MCF 10A (cell line): ENCODE data around the gene GALNT9. TPM values are rescaled to one million over a fixed set of nuclear protein-coding genes. Genes with fewer than 3 reads are reported as not detected.

ENCODE experiments used
- BruUV-seq: library from RNA; stranded (reverse); fragments of 400-500 nt; replicated peaks from 2 replicates; lab custom pipeline; 2021; lab: Mats Ljungman, UMichigan
- CTCF ChIA-PET: fragments of 300-600 bp; sonication (Branson Sonifier 250); formaldehyde crosslinking; extraction: SDS; loops from one replicate; lab custom pipeline; 2021; ENCODE audit warnings: antibody characterized with exemption, inconsistent platforms; lab: Yijun Ruan, JAX
- POLR2A ChIA-PET: fragments of 300-600, 350-650 bp; sonication (Branson Sonifier 250); formaldehyde crosslinking; extraction: SDS; loops from one replicate; lab custom pipeline; 2020; ENCODE audit warnings: antibody characterized with exemption, inconsistent platforms; lab: Yijun Ruan, JAX
- DNase-seq: peaks from one replicate; pipeline ENCODE4 v3.0.0-alpha.2; 2018; ENCODE audit not compliant: unreplicated experiment
- H3K27ac Mint-ChIP-seq: one replicate; pipeline ENCODE4 v1.8.0; 2022; ENCODE audit warnings: mild to moderate bottlenecking, low read depth, mixed read lengths; ENCODE audit not compliant: unreplicated experiment
- H3K27me3 Mint-ChIP-seq: one replicate; pipeline ENCODE4 v1.8.0; 2022; ENCODE audit warnings: mixed read lengths; ENCODE audit not compliant: insufficient read depth, unreplicated experiment
- H3K36me3 Mint-ChIP-seq: one replicate; pipeline ENCODE4 v1.8.0; 2022; ENCODE audit warnings: mild to moderate bottlenecking, moderate library complexity, mixed read lengths; ENCODE audit not compliant: insufficient read depth, unreplicated experiment
- H3K4me1 Mint-ChIP-seq: one replicate; pipeline ENCODE4 v1.8.0; 2022; ENCODE audit warnings: mixed read lengths; ENCODE audit not compliant: insufficient read depth, unreplicated experiment
- H3K4me3 Mint-ChIP-seq: one replicate; pipeline ENCODE4 v1.8.0; 2022; ENCODE audit warnings: mild to moderate bottlenecking, moderate library complexity, mixed read lengths; ENCODE audit not compliant: unreplicated experiment
- H3K9me3 Mint-ChIP-seq: one replicate; pipeline ENCODE4 v1.8.0; 2022; ENCODE audit warnings: mixed read lengths; ENCODE audit not compliant: unreplicated experiment
- CTCF ChIP-seq: fragments of 200-600 bp; IDR thresholded peaks from one replicate; pipeline ENCODE4 v1.8.0; 2022; ENCODE audit warnings: antibody characterized with exemption, mild to moderate bottlenecking; ENCODE audit not compliant: unreplicated experiment
- intact Hi-C: fragments of 100-400 bp; cut with micrococcal nuclease; formaldehyde crosslinking; loops from 2 replicates; pipeline ENCODE4 v1.14.1; 2022
- total RNA-seq: library from RNA; stranded (reverse); gene quantifications from 2 replicates; pipeline ENCODE4 v1.2.3, GENCODE V29; 2022

GALNT9 gene
- total RNA-seq, 1 experiment from 2014 or later, result 4.4 TPM

GRCh38 chr12:132209619-132210222, 119.7 kb downstream of the GALNT9 start:
- intact Hi-C loops, result no loop called here
- POLR2A ChIA-PET, result interaction anchor here (0.7 kb wide), 1 partner anchor 590 kb away, joined by 3 read pairs; no protein-coding TSS in a partner anchor
- Mint-ChIP-seq H3K27me3 (peaks cover 55% of the 10 kb centered on the region), H3K36me3 (no peaks in the 10 kb centered on the region), H3K9me3 (no peaks in the 10 kb centered on the region), H3K4me1 (no peaks in the 10 kb centered on the region), H3K27ac (no peak overlapping the region), H3K4me3 (no peak overlapping the region)
- no peak for DNase-seq
- CTCF ChIA-PET, result no interaction called here
- BruUV-seq, result no TSS peak
- no peak for TF ChIP-seq CTCF

GRCh38 chr12:132208153-132208823, 121.1 kb downstream of the GALNT9 start:
- H3K27me3 Mint-ChIP-seq, result peaks cover 52% of the 10 kb centered on the region
- ChIA-PET CTCF (no interaction called here), POLR2A (no interaction called here)
- no peak for TF ChIP-seq CTCF
- intact Hi-C loops, result no loop called here
- no peaks in the 10 kb centered on the region for H3K36me3 Mint-ChIP-seq
- no peak overlapping the region for H3K4me3 Mint-ChIP-seq
- no peaks in the 10 kb centered on the region for H3K9me3 Mint-ChIP-seq
- H3K4me1 Mint-ChIP-seq, result no peaks in the 10 kb centered on the region
- BruUV-seq, result no TSS peak
- no peak for DNase-seq
- H3K27ac Mint-ChIP-seq, result no peak overlapping the region

DNA sequence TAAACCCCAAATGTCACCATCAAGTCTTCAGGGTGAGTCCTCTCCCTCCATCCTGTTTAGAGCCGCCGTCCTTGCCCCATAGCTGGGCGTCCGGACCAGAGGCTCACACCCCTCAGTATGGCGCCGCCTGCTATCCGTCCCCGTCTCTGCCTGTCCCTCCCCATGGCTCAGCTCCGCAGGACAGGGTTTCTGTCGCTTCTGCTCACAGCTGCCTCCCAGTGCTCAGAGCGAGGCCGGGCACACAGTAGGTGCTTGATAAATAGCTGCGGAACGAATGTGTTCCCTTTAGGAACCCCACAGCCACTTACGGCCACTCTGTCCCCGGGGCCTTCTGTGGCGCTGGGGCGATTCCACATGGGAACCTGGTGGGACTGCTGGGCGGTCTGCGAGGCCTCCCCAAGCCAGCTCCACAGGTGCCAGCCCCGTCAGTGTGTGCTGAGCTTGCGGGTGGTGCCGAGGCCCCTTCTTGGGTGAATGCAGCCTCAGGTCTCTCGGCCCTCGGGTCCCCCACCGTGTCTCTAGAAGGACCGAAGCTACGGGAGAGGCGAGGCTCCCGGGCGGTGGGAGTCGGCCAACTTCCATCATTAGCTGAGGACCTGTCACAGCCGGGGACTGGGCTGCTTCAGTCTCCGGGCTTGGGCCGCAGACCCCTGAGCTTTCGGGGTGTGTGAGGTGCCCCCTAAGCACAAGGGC, 122.2 kb downstream of the GALNT9 start:
- ChIA-PET CTCF (interaction anchor here (0.7 to 0.9 kb wide), 2 partner anchors 12 to 1177 kb away, joined by 3 to 5 read pairs; no protein-coding TSS in a partner anchor), POLR2A (no interaction called here)
- DNase-seq, result no peak
- H3K4me1 Mint-ChIP-seq, result no peaks in the 10 kb centered on the region
- no peak overlapping the region for H3K4me3 Mint-ChIP-seq
- BruUV-seq, result no TSS peak
- H3K36me3 Mint-ChIP-seq, result no peaks in the 10 kb centered on the region
- intact Hi-C loops, result no loop called here
- H3K27ac Mint-ChIP-seq, result no peak overlapping the region
- H3K27me3 Mint-ChIP-seq, result peaks cover 47% of the 10 kb centered on the region
- TF ChIP-seq CTCF, result no peak
- no peaks in the 10 kb centered on the region for H3K9me3 Mint-ChIP-seq

- Mint-ChIP-seq H3K27ac (no peak overlapping the region), H3K27me3 (peaks cover 38% of the 10 kb centered on the region), H3K36me3 (no peaks in the 10 kb centered on the region), H3K4me1 (no peaks in the 10 kb centered on the region), H3K4me3 (no peak overlapping the region), H3K9me3 (no peaks in the 10 kb centered on the region)
- CTCF ChIA-PET, result no interaction called here
- no TSS peak for BruUV-seq
- intact Hi-C loops, result no loop called here
- DNase-seq, result no peak
- POLR2A ChIA-PET, result no interaction called here
- no peak for TF ChIP-seq CTCF
Measured at GRCh38 chr12:132206046-132206434, 123.3 kb downstream of the GALNT9 start.
